Esophagus (tissue), 2 donors: ENCODE results near the gene EVC2. TPM values are rescaled to one million over a fixed set of nuclear protein-coding genes. Genes with fewer than 3 reads are reported as not detected.
"Not testable (repeated sequence)": the region's sequence is repeated elsewhere in the genome, so short reads cannot be mapped to it uniquely, and the experiment has no call there.

Experiments
- H3K27ac ChIP-seq, 2 donors: one replicate each; pipeline ENCODE4 v1.5.1; 2013; ENCODE audit warnings: low read depth in 2 of 2, mild to moderate bottlenecking in 2 of 2, inconsistent platforms in 1 of 2, low read length in 1 of 2, moderate library complexity in 1 of 2
- H3K27me3 ChIP-seq, 2 donors: one replicate each; pipeline ENCODE4 v1.6.1; 2013; ENCODE audit warnings: low read length in 2 of 2, control low read depth in 1 of 2, mild to moderate bottlenecking in 1 of 2; ENCODE audit not compliant: insufficient read depth in 2 of 2, control insufficient read depth in 1 of 2
- H3K36me3 ChIP-seq, 2 donors: one replicate each; pipeline ENCODE4 v1.6.1; 2013; ENCODE audit warnings: low read length in 1 of 2; ENCODE audit not compliant: control insufficient read depth in 2 of 2, insufficient read depth in 2 of 2
- H3K4me1 ChIP-seq, 2 donors: one replicate each; pipeline ENCODE4 v1.6.1; 2013; ENCODE audit warnings: low read length in 1 of 2; ENCODE audit not compliant: control insufficient read depth in 2 of 2, insufficient read depth in 2 of 2
- H3K4me3 ChIP-seq, 2 donors: one replicate each; pipeline ENCODE4 v1.5.1; 2013; ENCODE audit warnings: low read length in 2 of 2, mild to moderate bottlenecking in 2 of 2, low read depth in 1 of 2, moderate library complexity in 1 of 2
- H3K9me3 ChIP-seq, 2 donors: one replicate each; pipeline ENCODE4 v1.6.1; 2013; ENCODE audit warnings: mild to moderate bottlenecking in 2 of 2, low read depth in 1 of 2, low read length in 1 of 2, moderate library complexity in 1 of 2; ENCODE audit not compliant: control insufficient read depth in 2 of 2, insufficient read depth in 1 of 2
- WGBS, 2 donors: extraction: QIAGEN DNeasy Blood & Tissue Kit; methylation state at CpG; one replicate each; pipeline ENCODE4 v1.1.7; 2013; 5-methylcytosine and 5-hydroxymethylcytosine counted together
- polyA plus RNA-seq, 2 donors: library from polyadenylated mRNA; stranded (reverse); fragments of 200-250 nt; gene quantifications; one replicate each; pipeline ENCODE4 v1.2.3, GENCODE V29; 2013
- donor health status: healthy with polysubstance abuse.
- donor health status: Bipolar disorder and iron deficiency.

Gene EVC2
- polyA plus RNA-seq, 2 donors, result 1.6 to 2.0 TPM

DNA sequence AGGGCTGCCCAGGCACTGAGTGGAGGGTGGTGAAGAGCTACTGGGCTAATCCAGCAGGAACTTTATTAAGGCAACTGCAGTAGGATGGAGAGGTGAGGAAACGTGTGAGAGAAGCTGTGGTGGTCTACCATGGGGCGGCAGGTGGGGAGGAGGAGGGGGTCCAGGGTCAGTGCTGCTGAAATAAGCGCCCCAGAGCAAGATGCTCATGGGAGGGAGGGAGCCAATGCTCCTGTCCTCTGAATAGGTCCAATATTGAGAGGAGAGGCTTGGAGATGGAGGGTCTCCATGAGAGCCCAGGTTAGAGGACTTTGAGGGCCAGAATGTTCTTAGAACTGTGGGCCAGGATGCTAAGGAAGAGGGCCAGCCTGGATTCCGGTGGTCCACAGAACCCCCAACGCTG, 37.9 kb upstream of the EVC2 start:
- H3K36me3 ChIP-seq, result peaks cover 2 to 9% of the 10 kb centered on the region in 2 donors
- WGBS, 2 donors, result 89 to 91% methylated on average over 5 of the region's 5 CpGs
- H3K27ac ChIP-seq, result no peak overlapping the region
- no peaks in the 10 kb centered on the region for H3K27me3 ChIP-seq
- no peaks in the 10 kb centered on the region for H3K9me3 ChIP-seq
- H3K4me1 ChIP-seq, result no peaks in the 10 kb centered on the region
- no peak overlapping the region for H3K4me3 ChIP-seq

DNA sequence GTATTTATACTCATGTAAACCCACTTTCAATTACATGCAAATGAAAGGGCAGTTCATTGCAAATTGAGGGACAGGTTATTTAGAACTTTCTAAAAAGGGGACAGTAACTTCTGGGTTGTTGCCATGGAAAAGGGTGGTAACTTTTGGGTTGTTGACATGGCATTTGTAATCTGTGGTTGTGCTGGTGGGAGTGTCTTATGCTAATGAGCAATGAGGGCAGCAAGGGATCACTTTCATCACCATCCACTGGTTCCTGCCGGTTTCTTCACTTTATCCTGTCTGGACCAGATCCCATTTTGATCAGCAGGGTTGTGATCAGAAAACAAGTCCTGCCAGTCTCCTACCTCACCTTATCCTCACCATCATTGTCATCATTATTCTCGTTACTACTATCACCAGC, 34.6 kb upstream of the EVC2 start:
- Histone ChIP-seq H3K4me1 (no peaks in the 10 kb centered on the region), H3K27me3 (no peaks in the 10 kb centered on the region), H3K36me3 (peaks cover 2 to 5% of the 10 kb centered on the region in 2 donors), H3K27ac (no peak overlapping the region), H3K4me3 (no peak overlapping the region), H3K9me3 (no peaks in the 10 kb centered on the region)
- 73 to 86% methylated on average over 2 of the region's 2 CpGs for WGBS, 2 donors

DNA sequence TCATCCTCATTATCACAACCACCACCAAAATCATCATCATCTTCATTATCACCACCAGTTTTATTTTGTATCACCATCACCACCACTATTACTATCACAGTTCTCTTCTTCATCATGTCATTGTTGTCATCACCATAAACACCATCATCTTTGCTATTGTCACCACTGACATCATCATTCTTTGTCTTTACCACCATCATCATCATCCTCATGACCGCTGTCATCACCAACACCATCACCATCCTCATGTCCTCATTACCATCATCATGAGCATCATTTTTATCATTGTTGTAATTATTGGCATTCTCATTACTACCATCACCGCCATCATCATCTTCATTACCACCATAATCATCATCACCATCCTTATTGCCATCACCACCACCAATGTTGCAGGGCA, 34.0 kb upstream of the EVC2 start:
- 96 to 97% methylated on average over 2 of the region's 2 CpGs for WGBS, 2 donors
- no peaks in the 10 kb centered on the region for H3K27me3 ChIP-seq
- no peaks in the 10 kb centered on the region for H3K4me1 ChIP-seq
- H3K36me3 ChIP-seq, result peaks cover 2 to 5% of the 10 kb centered on the region in 2 donors
- no peak overlapping the region for H3K4me3 ChIP-seq
- H3K9me3 ChIP-seq, result no peaks in the 10 kb centered on the region
- no peak overlapping the region for H3K27ac ChIP-seq

DNA sequence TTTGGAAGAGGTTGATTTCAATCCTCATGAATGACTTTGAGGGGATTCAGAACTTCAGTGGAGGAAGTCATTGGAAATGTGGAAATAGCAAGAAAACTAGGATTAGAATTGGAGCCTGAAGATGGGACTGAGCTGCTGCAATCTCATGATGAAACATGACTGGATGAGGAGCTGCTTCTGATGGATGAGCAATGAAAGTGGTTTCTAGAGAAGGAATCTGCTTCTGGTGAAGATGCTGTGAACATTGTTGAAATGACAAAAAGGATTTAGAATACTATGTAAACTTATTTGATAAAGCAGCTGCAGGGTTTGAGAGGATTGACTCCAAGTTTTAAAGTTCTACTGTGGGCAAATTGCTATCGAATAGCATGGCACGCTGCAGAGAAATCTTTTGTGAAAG, 29.7 kb upstream of the EVC2 start:
- H3K4me3 ChIP-seq, result no peak overlapping the region
- 96 to 97% methylated on average over 2 of the region's 2 CpGs for WGBS, 2 donors
- no peaks in the 10 kb centered on the region for H3K27me3 ChIP-seq
- H3K27ac ChIP-seq, result no peak overlapping the region
- H3K36me3 ChIP-seq, result peaks cover 8 to 17% of the 10 kb centered on the region in 2 donors
- no peaks in the 10 kb centered on the region for H3K9me3 ChIP-seq
- no peaks in the 10 kb centered on the region for H3K4me1 ChIP-seq

DNA sequence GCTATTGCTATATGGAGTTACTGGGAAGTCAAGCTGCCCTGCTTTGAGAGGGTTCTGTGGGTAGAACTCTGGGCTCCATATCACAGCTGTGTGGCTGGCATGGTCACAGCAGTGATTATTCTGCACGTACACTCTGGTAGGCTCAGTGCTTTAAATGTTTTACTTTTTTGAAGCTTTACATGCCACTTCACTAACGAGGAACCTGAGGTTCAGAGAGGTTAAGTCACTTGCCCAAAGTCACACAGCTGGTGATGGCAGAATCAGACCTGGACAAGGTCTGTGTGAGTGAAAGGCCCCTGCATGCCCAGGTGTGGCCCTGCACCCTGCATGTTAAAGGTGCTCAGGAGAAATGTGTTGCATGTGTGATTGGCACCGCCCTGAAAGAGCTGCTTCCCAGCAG, 27.1 kb upstream of the EVC2 start:
- no peak overlapping the region for H3K27ac ChIP-seq
- no peaks in the 10 kb centered on the region for H3K9me3 ChIP-seq
- H3K4me3 ChIP-seq, result no peak overlapping the region
- H3K4me1 ChIP-seq, result no peaks in the 10 kb centered on the region
- no peaks in the 10 kb centered on the region for H3K27me3 ChIP-seq
- 79 to 87% methylated on average over 3 of the region's 3 CpGs for WGBS, 2 donors
- H3K36me3 ChIP-seq, result peaks cover 11 to 24% of the 10 kb centered on the region in 2 donors

DNA sequence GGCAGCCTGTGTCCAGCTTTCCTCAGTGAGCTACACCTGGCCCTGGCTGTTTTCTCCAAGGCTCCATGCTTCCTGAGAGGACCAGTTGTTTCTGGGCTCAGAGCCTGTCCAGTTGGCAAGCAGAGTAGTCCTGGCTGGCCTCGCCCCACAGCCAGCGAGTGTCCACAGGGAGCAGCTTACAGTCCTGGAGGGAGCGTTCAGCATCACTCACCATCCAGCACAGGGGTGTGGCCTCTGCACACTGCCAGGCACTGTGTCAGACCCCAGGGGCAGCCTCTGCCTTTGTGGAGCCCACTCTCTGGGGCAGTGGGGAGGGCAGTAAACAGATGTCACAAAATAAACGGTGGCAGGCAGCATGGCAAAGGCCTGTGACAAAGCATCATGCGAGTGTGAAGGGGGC, 26.5 kb upstream of the EVC2 start:
- 83 to 92% methylated on average over 5 of the region's 5 CpGs for WGBS, 2 donors
- no peaks in the 10 kb centered on the region for H3K4me1 ChIP-seq
- peaks cover 11 to 27% of the 10 kb centered on the region in 2 donors for H3K36me3 ChIP-seq
- H3K27me3 ChIP-seq, result no peaks in the 10 kb centered on the region
- H3K4me3 ChIP-seq, result no peak overlapping the region
- H3K9me3 ChIP-seq, result no peaks in the 10 kb centered on the region
- no peak overlapping the region for H3K27ac ChIP-seq

DNA sequence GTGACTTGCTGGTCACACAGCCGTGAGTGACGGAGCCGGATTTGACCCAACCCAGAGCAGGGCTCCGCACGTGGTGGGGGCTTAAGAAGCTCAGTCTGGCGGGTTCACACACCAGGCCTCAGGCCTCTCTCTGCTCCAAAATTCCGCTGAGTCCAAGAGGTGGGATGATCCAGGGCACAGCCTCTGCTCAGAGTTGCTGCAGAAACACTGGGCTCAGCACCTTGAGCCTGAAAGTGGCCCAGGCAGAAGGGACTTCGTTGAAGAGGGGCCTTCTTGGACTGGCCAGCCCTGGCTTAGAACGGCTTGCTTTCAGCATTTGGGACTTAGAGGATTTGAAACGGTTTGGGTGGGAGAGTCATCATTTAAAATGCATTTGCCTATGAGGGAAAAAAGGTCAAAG, 23.8 kb upstream of the EVC2 start:
- Histone ChIP-seq H3K4me3 (no peak overlapping the region), H3K4me1 (no peaks in the 10 kb centered on the region), H3K36me3 (peaks cover 9 to 29% of the 10 kb centered on the region in 2 donors), H3K27ac (no peak overlapping the region), H3K9me3 (no peaks in the 10 kb centered on the region), H3K27me3 (no peaks in the 10 kb centered on the region)
- 92 to 93% methylated on average over 10 of the region's 10 CpGs for WGBS, 2 donors

DNA sequence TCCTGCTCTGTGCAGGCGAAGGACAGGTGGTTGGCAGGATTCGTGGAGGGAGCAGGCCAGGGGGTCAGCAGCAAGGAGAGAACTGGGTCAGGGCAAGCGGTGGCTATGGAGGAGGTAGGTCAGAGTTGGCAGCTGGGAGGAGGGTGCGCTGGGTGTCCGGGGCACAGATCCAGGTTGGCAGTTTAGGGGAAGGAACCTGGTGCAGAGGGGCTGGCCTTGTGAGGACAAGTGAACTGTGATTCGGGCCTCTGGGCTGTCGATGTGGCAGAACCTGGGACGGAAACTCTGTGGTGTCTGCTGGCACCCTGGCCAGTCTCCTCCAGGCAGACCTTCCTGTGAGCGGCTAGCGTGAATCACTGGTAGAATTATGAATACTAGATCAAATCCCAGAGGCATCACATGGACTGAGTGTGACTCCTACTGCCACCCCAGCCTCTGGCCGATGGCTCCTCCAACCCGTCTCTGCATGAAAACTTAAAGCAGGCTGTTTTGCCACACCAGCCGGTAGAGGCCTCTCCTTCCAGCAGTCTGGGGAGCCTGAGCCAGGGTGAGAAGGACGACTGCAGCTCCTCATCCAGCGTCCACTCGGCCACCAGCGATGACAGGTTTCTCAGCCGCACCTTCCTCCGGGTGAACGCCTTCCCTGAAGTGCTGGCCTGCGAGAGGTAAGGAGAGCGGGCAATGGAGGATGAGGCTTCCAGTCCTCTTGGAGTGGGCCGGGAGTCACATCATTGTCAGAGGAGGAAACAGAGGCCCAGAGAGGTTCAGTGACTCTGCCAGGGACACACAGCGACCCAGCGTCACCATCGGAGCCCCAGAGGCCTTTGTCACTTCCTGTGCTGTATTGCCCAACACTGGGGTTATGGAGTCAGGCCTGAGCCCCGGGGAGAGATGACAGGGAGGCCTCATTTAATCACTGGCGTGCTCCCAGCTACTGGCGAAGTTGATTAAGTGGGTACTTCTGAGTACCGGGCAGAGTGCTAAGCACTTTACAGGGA, 22.9 kb upstream of the EVC2 start:
- Histone ChIP-seq H3K4me3 (no peak overlapping the region), H3K36me3 (peaks cover 5 to 29% of the 10 kb centered on the region in 2 donors), H3K9me3 (no peaks in the 10 kb centered on the region), H3K27me3 (no peaks in the 10 kb centered on the region), H3K4me1 (no peaks in the 10 kb centered on the region), H3K27ac (no peak overlapping the region)
- WGBS, 2 donors, result 92 to 93% methylated on average over 28 to 30 of the region's 30 CpGs

DNA sequence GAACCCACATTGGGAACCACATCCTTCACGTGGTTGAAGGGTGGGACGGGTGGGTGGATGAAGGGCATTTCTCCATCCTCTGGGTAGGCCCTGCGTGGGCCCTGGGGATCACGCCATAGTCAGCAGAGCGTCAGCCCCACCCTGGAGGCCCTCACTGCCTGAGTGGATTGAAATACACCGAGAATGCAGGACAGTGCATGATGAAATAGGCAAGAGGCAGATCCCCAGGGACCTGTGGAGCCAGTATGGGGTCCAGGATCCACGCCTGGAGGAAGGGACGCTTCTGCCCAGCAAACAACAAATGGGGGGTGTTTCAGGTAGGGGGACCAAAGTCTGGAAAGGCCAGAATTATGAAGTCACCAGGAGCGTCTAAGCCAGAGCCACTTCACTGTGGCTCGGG, 22.1 kb upstream of the EVC2 start:
- H3K36me3 ChIP-seq, result peaks cover 3 to 31% of the 10 kb centered on the region in 2 donors
- WGBS, 2 donors, result 89 to 92% methylated on average over 10 of the region's 10 CpGs
- no peaks in the 10 kb centered on the region for H3K9me3 ChIP-seq
- H3K4me1 ChIP-seq, result no peaks in the 10 kb centered on the region
- no peak overlapping the region for H3K4me3 ChIP-seq
- H3K27ac ChIP-seq, result no peak overlapping the region
- no peaks in the 10 kb centered on the region for H3K27me3 ChIP-seq

DNA sequence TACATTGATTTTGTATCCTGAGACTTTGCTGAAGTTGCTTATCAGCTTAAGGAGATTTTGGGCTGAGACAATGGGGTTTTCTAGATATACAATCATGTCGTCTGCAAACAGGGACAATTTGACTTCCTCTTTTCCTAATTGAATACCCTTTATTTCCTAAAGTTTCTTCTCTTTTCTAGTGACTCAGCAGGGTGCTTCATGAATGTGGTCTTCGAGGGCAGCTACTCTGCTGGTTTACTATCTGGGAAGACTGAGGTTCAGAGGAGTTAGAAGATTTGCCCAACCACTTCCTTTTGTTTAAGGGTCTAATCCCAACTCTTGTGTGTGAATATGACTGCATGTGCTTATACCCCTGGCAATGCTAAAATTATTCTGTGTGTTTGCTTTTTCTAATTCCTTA, 20.1 kb upstream of the EVC2 start:
- H3K9me3 ChIP-seq, H3K4me3 ChIP-seq, H3K4me1 ChIP-seq, H3K27ac ChIP-seq, H3K27me3 ChIP-seq: not testable (repeated sequence)
- peaks cover 3 to 25% of the 10 kb centered on the region in 2 donors for H3K36me3 ChIP-seq
- WGBS, 2 donors, result 49 to 71% methylated on average over 2 of the region's 2 CpGs
